Keratinocyte (primary cell): ENCODE measurements around the gene ZNF506. TPM values are rescaled to one million over a fixed set of nuclear protein-coding genes. Genes with fewer than 3 reads are reported as not detected.
A peak's percentile ranks its signal among the peaks of the same experiment; 100 is the strongest.
"Not testable (repeated sequence)": the region's sequence is repeated elsewhere in the genome, so short reads cannot be mapped to it uniquely, and the experiment has no call there.

Source experiments
- DNase-seq: peaks from one replicate; pipeline ENCODE4 v3.0.0-alpha.2; 2011; ENCODE audit warnings: low read depth, missing footprints, low spot score
- FAIRE-seq: peaks from 2 replicates; lab custom pipeline; 2011; peaks lifted over from hg19 to GRCh38; lab: Jason Lieb, UNC
- H2AFZ ChIP-seq: 2 replicates; pipeline ENCODE4 v1.6.0; 2012; ENCODE audit warnings: low read length, control low read depth, inconsistent platforms; ENCODE audit not compliant: control insufficient read depth
- H3K27ac ChIP-seq: 2 replicates; pipeline ENCODE4 v1.5.1; 2011; ENCODE audit warnings: low read length; ENCODE audit not compliant: control insufficient read depth, insufficient read depth
- H3K27me3 ChIP-seq: 3 replicates; pipeline ENCODE4 v1.6.0; 2011; ENCODE audit warnings: low read length; ENCODE audit not compliant: control insufficient read depth, insufficient read depth; ENCODE audit errors: extremely low read depth
- H3K36me3 ChIP-seq, 2 experiments: 2 replicates in 1 of 2; 3 replicates in 1 of 2; pipeline ENCODE4 v1.5.1; 2011; ENCODE audit warnings: low read length in 2 of 2, mild to moderate bottlenecking in 1 of 2; ENCODE audit not compliant: control insufficient read depth in 2 of 2, insufficient read depth in 2 of 2; ENCODE audit errors: extremely low read depth in 1 of 2
- H3K4me1 ChIP-seq: 3 replicates; pipeline ENCODE4 v1.5.1; 2011; ENCODE audit warnings: low read length; ENCODE audit not compliant: control insufficient read depth, insufficient read depth; ENCODE audit errors: extremely low read depth
- H3K4me2 ChIP-seq: 3 replicates; pipeline ENCODE4 v1.6.0; 2011; ENCODE audit warnings: low read depth, low read length; ENCODE audit not compliant: control insufficient read depth, insufficient read depth; ENCODE audit errors: extremely low read depth
- H3K4me3 ChIP-seq, 3 experiments: fragments of 200-600 bp in 1 of 3; sonication (generic) in 1 of 3; 2 replicates in 2 of 3; 3 replicates in 1 of 3; pipeline ENCODE4 v1.5.1; 2011 to 2016; ENCODE audit warnings: low read length in 3 of 3, mild to moderate bottlenecking in 3 of 3, control low read depth in 2 of 3, inconsistent platforms in 1 of 3, low read depth in 1 of 3, mixed read lengths in 1 of 3, mixed run types in 1 of 3, moderate library complexity in 1 of 3; ENCODE audit not compliant: control insufficient read depth in 2 of 3, insufficient read depth in 2 of 3; ENCODE audit errors: extremely low read depth in 1 of 3
- H3K79me2 ChIP-seq: 2 replicates; pipeline ENCODE4 v1.6.0; 2012; ENCODE audit warnings: low read length; ENCODE audit not compliant: control insufficient read depth, insufficient read depth
- H3K9ac ChIP-seq: 3 replicates; pipeline ENCODE4 v1.6.0; 2011; ENCODE audit warnings: low read length; ENCODE audit not compliant: control insufficient read depth, insufficient read depth; ENCODE audit errors: extremely low read depth
- H3K9me1 ChIP-seq: 3 replicates; pipeline ENCODE4 v1.6.0; 2011; ENCODE audit warnings: low read length; ENCODE audit not compliant: control insufficient read depth, insufficient read depth; ENCODE audit errors: extremely low read depth
- H3K9me3 ChIP-seq: 2 replicates; pipeline ENCODE4 v1.5.1; 2012; ENCODE audit warnings: low read depth, low read length; ENCODE audit not compliant: control insufficient read depth
- H4K20me1 ChIP-seq: 3 replicates; pipeline ENCODE4 v1.6.0; 2011; ENCODE audit warnings: low read length; ENCODE audit not compliant: control insufficient read depth, insufficient read depth; ENCODE audit errors: extremely low read depth
- EZH2 ChIP-seq: IDR thresholded peaks from one replicate; pipeline ENCODE4 v1.6.1; 2012; ENCODE audit warnings: inconsistent platforms, mild to moderate bottlenecking, low read length, moderate library complexity
- dilution Hi-C: fragments of 300-500 bp; cut with MboI; formaldehyde crosslinking; loops from one replicate; pipeline ENCODE4 v1.7.0; 2020; ENCODE audit warnings: low sequenced_read_pairs; ENCODE audit not compliant: extremely low pct_ligation_motif_present
- polyA plus RNA-seq, 5 experiments: library from polyadenylated mRNA; depleted of rRNA in 3 of 5; stranded (reverse) in 3 of 5; stranded (forward) in 1 of 5; unstranded in 1 of 5; fragments of >200 nt; gene quantifications; 1 replicate in 1 of 5; 2 replicates in 3 of 5; 3 replicates in 1 of 5; pipeline versions ENCODE4 v1.2.1 to v1.2.3, GENCODE V29; 2011 to 2012; ENCODE audit warnings: missing spikeins in 2 of 5, low read depth in 1 of 5, low replicate concordance in 1 of 5
- TF ChIP-seq, protein P1 (sequence below), 3 experiments: IDR thresholded peaks in 1 of 3; conservative IDR thresholded peaks in 1 of 3; optimal IDR thresholded peaks in 1 of 3; 2 replicates in 2 of 3; 3 replicates in 1 of 3; pipeline versions ENCODE3 to v1.5.1; 2011; ENCODE audit warnings: low read length in 3 of 3, mild to moderate bottlenecking in 3 of 3, moderate library complexity in 2 of 3, control low read depth in 1 of 3, inconsistent platforms in 1 of 3; ENCODE audit not compliant: insufficient read depth in 2 of 3; ENCODE audit errors: extremely low read depth in 1 of 3

Gene ZNF506
- polyA plus RNA-seq, 1 donor (not counting 4 experiments of a cell fraction or from before 2014, with no cell fraction given), result 9.7 TPM

DNA sequence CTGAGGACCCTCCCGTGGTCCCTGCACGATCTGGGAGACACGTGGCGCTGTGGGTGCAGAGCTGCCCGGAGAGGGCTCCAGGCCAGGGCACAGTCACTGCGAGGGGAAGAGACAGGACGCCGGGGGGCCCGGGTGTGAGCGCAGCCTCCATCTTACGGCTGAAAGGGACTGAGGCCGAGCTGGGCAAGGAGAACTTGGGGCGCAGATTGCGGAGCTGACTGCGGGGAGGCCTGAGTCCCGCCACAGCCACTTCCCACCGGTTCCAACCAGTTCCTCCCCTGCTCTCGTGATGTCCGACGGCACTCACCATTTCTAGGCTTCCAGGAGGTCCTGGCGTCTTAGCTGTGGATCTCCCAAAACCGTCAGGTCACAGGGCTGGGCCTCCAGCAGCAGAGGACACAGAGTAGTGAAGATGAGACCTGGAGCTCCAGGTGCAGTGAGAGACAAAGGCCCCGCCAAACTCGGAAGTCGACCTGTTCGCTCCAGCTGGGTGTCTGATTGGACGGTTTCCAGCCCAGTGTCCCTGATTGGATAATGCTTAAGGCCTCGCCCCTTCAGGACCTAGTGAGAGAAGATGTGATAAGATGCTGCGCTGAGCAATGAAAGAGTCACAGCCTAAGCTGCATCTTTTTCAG, 39.3 kb upstream of the ZNF506 start:
- dilution Hi-C loops, result no loop called here
- Histone ChIP-seq H3K4me2 (no peak overlapping the region), H3K9me1 (no peaks in the 10 kb centered on the region), H3K9me3 (peaks cover 4% of the 10 kb centered on the region), H3K27me3 (no peaks in the 10 kb centered on the region), H4K20me1 (no peaks in the 10 kb centered on the region), H3K27ac (no peak overlapping the region), H3K4me3 (no peak overlapping the region), H3K9ac (no peak overlapping the region), H3K36me3 (no peaks in the 10 kb centered on the region), H3K4me1 (no peaks in the 10 kb centered on the region), H2AFZ (peak overlapping the region; percentile 44), H3K79me2 (no peaks in the 10 kb centered on the region)
- no peak for FAIRE-seq
- TF ChIP-seq, protein P1, sequence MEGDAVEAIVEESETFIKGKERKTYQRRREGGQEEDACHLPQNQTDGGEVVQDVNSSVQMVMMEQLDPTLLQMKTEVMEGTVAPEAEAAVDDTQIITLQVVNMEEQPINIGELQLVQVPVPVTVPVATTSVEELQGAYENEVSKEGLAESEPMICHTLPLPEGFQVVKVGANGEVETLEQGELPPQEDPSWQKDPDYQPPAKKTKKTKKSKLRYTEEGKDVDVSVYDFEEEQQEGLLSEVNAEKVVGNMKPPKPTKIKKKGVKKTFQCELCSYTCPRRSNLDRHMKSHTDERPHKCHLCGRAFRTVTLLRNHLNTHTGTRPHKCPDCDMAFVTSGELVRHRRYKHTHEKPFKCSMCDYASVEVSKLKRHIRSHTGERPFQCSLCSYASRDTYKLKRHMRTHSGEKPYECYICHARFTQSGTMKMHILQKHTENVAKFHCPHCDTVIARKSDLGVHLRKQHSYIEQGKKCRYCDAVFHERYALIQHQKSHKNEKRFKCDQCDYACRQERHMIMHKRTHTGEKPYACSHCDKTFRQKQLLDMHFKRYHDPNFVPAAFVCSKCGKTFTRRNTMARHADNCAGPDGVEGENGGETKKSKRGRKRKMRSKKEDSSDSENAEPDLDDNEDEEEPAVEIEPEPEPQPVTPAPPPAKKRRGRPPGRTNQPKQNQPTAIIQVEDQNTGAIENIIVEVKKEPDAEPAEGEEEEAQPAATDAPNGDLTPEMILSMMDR (optimal IDR thresholded peaks at IDR 0.05 in 1 of 3, IDR thresholded peaks at IDR 0.05 in 1 of 3, conservative IDR thresholded peaks at IDR 0.05 in 1 of 3; ENCODE audit: extremely low read depth in 1 of 3, insufficient read depth in 2 of 3, low read length in 3 of 3), result no peak
- TF ChIP-seq EZH2, result no peak
- no peak for DNase-seq

GRCh38 chr19:19858751-19859150, 37.2 kb upstream of the ZNF506 start:
- TF ChIP-seq, protein P1 (optimal IDR thresholded peaks at IDR 0.05 in 1 of 3, IDR thresholded peaks at IDR 0.05 in 1 of 3, conservative IDR thresholded peaks at IDR 0.05 in 1 of 3; ENCODE audit: extremely low read depth in 1 of 3, insufficient read depth in 2 of 3, low read length in 3 of 3), result no peak
- no peak for TF ChIP-seq EZH2
- FAIRE-seq, result no peak
- Histone ChIP-seq H3K27me3 (no peaks in the 10 kb centered on the region), H3K36me3 (no peaks in the 10 kb centered on the region), H3K9me3 (peaks cover 4% of the 10 kb centered on the region), H2AFZ (no peak overlapping the region), H3K9me1 (no peaks in the 10 kb centered on the region), H3K27ac (no peak overlapping the region), H3K4me2 (no peak overlapping the region), H3K4me1 (no peaks in the 10 kb centered on the region), H4K20me1 (no peaks in the 10 kb centered on the region), H3K79me2 (no peaks in the 10 kb centered on the region), H3K9ac (no peak overlapping the region), H3K4me3 (no peak overlapping the region)
- dilution Hi-C loops, result no loop called here
- no peak for DNase-seq

DNA sequence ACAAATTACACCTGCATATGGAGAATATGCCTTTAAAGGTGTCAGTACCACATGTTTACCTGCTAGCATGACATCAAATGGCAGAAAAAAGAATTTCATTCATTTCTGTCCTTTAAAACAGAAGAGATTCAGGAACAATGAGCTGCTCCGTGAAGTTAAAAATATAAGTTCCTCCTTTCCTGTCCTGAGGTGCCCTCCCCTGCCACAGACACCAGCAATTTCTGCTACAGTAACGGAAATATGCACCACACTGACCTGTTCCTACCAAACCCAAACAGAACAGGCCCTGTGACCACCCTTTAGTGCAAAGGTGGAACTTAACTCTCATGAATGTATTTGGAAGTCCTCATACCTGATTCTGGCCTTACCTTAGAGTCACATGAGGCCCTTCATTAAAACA, 30.2 kb upstream of the ZNF506 start:
- dilution Hi-C loops, FAIRE-seq, DNase-seq: not testable (repeated sequence)

More for the DNA sequence above, 30.2 kb upstream of the ZNF506 start:
- not testable (repeated sequence) for H3K9me1 ChIP-seq, H4K20me1 ChIP-seq, H3K4me3 ChIP-seq, H3K27me3 ChIP-seq, H3K4me2 ChIP-seq, H3K9me3 ChIP-seq, H3K9ac ChIP-seq, H3K36me3 ChIP-seq, H3K79me2 ChIP-seq, H2AFZ ChIP-seq, H3K4me1 ChIP-seq, H3K27ac ChIP-seq
